ENCODE results near the gene TEAD1.

GRCh38 chr11:12829540-12830314 lies 155.5 kb downstream of the TEAD1 start:
- TF ChIP-seq CTCF (conservative IDR thresholded peaks at IDR 0.05; ENCODE audit: low read length) = no peak
- no peak for TF ChIP-seq EZH2phosphoT487 (IDR thresholded peaks at IDR 0.05; ENCODE audit: borderline replicate concordance, low read depth, low read length)
